H1 (cell line): ENCODE measurements around the gene AIFM1. TPM values are rescaled to one million over a fixed set of nuclear protein-coding genes. Genes with fewer than 3 reads are reported as not detected.

Experiments
- CTCF ChIA-PET: fragments of 300-600 bp; sonication (Branson Sonifier 250); formaldehyde crosslinking; loops from one replicate; lab custom pipeline; 2021; ENCODE audit not compliant: partially characterized antibody; lab: Charles Lee
- POLR2A ChIA-PET: fragments of 300-600 bp; sonication (Branson Sonifier 250); formaldehyde crosslinking; loops from one replicate; lab custom pipeline; 2021; ENCODE audit warnings: inconsistent platforms; ENCODE audit not compliant: partially characterized antibody; lab: Charles Lee
- DNase-seq, 2 experiments: peaks; one replicate each; pipeline versions ENCODE4 v3.0.0 to v3.0.0-alpha.2; 2010 to 2022; ENCODE audit warnings: low spot score in 2 of 2, low read depth in 1 of 2, mixed read lengths in 1 of 2
- FAIRE-seq: peaks from 2 replicates; lab custom pipeline; 2011; peaks lifted over from hg19 to GRCh38; lab: Jason Lieb, UNC
- H2AFZ ChIP-seq: 2 replicates; pipeline ENCODE4 v1.8.1; 2012; ENCODE audit warnings: low read length, inconsistent platforms
- H2AK5ac ChIP-seq: 2 replicates; pipeline ENCODE4 v1.6.1; 2013; ENCODE audit warnings: low read depth, low read length
- H2BK120ac ChIP-seq: replicated peaks from 2 replicates; pipeline ENCODE3; 2013; ENCODE audit warnings: low read depth, low read length, inconsistent platforms
- H2BK12ac ChIP-seq: 2 replicates; pipeline ENCODE4 v1.6.1; 2013; ENCODE audit warnings: low read depth, low read length
- H2BK15ac ChIP-seq: 2 replicates; pipeline ENCODE4 v1.6.1; 2013; ENCODE audit warnings: low read length
- H2BK20ac ChIP-seq: 2 replicates; pipeline ENCODE4 v1.6.1; 2013; ENCODE audit warnings: low read length
- H2BK5ac ChIP-seq: 2 replicates; pipeline ENCODE4 v1.6.1; 2013; ENCODE audit warnings: low read depth, low read length
- H3K14ac ChIP-seq: 2 replicates; pipeline ENCODE4 v1.6.1; 2013; ENCODE audit warnings: inconsistent platforms; ENCODE audit not compliant: insufficient read length
- H3K18ac ChIP-seq: 2 replicates; pipeline ENCODE4 v1.6.1; 2013; ENCODE audit warnings: low read length; ENCODE audit errors: extremely low read depth
- H3K23ac ChIP-seq: 2 replicates; pipeline ENCODE4 v1.6.1; 2013; ENCODE audit warnings: inconsistent platforms; ENCODE audit not compliant: insufficient read length
- H3K23me2 ChIP-seq: 2 replicates; pipeline ENCODE4 v1.6.1; 2013; ENCODE audit warnings: low read depth, low read length
- H3K27ac ChIP-seq: 2 replicates; pipeline ENCODE4 v1.6.1; 2011; ENCODE audit warnings: low read depth, low read length, inconsistent platforms
- H3K27me3 ChIP-seq, 4 experiments: replicated peaks in 1 of 4; 1 replicate in 1 of 4; 2 replicates in 3 of 4; pipeline versions ENCODE4 v1.6.1 to v1.8.1; 2011 to 2013; ENCODE audit warnings: low read length in 3 of 4, mild to moderate bottlenecking in 3 of 4, inconsistent platforms in 2 of 4, mixed read lengths in 2 of 4, moderate library complexity in 1 of 4; ENCODE audit not compliant: control insufficient read depth in 3 of 4, insufficient read depth in 3 of 4; ENCODE audit errors: extremely low read depth in 1 of 4
- H3K36me3 ChIP-seq, 4 experiments: 2 replicates each; pipeline versions ENCODE4 v1.6.1 to v1.8.1; 2011 to 2013; ENCODE audit warnings: mild to moderate bottlenecking in 4 of 4, low read length in 3 of 4, moderate library complexity in 2 of 4, control low read depth in 1 of 4, inconsistent platforms in 1 of 4; ENCODE audit not compliant: insufficient read depth in 4 of 4, control insufficient read depth in 2 of 4
- H3K4ac ChIP-seq: replicated peaks from 2 replicates; pipeline ENCODE3; 2013; ENCODE audit warnings: low read length, low read depth, mixed read lengths, inconsistent platforms; ENCODE audit not compliant: insufficient read length
- H3K4me1 ChIP-seq, 4 experiments: replicated peaks in 1 of 4; 1 replicate in 1 of 4; 2 replicates in 3 of 4; pipeline versions ENCODE4 v1.6.1 to v1.8.1; 2011 to 2013; ENCODE audit warnings: low read length in 3 of 4, inconsistent platforms in 2 of 4, mixed read lengths in 1 of 4; ENCODE audit not compliant: insufficient read depth in 4 of 4, control insufficient read depth in 3 of 4
- H3K4me2 ChIP-seq, 2 experiments: 2 replicates each; pipeline versions ENCODE4 v1.6.1 to v1.8.1; 2011 to 2013; ENCODE audit warnings: low read depth in 2 of 2, low read length in 2 of 2, control low read depth in 1 of 2, inconsistent platforms in 1 of 2, mild to moderate bottlenecking in 1 of 2; ENCODE audit not compliant: insufficient read depth in 1 of 2
- H3K4me3 ChIP-seq, 4 experiments: fragments of 200-600, 300-600 bp in 1 of 4; sonication (generic), shearing (Covaris generic), sonication (Bioruptor Twin) in 1 of 4; 2 replicates each; pipeline versions ENCODE4 v1.5.1 to v1.8.1; 2011 to 2016; ENCODE audit warnings: low read length in 4 of 4, low read depth in 3 of 4, control low read depth in 2 of 4, inconsistent platforms in 2 of 4, mild to moderate bottlenecking in 2 of 4, mixed read lengths in 1 of 4, moderate library complexity in 1 of 4; ENCODE audit not compliant: insufficient read depth in 2 of 4; ENCODE audit errors: extremely low read depth in 1 of 4
- H3K56ac ChIP-seq: replicated peaks from 2 replicates; pipeline ENCODE3; 2013; ENCODE audit warnings: low read depth, mild to moderate bottlenecking, mixed read lengths, low read length, inconsistent platforms; ENCODE audit not compliant: insufficient read length
- H3K79me1 ChIP-seq: 2 replicates; pipeline ENCODE4 v1.6.1; 2013; ENCODE audit warnings: low read depth, low read length, control low read depth
- H3K79me2 ChIP-seq, 2 experiments: 2 replicates each; pipeline versions ENCODE4 v1.6.1 to v1.8.1; 2012 to 2013; ENCODE audit warnings: low read length in 2 of 2, mild to moderate bottlenecking in 2 of 2, inconsistent platforms in 1 of 2; ENCODE audit not compliant: insufficient read depth in 2 of 2, control insufficient read depth in 1 of 2
- H3K9ac ChIP-seq, 4 experiments: replicated peaks in 1 of 4; 1 replicate in 1 of 4; 2 replicates in 3 of 4; pipeline versions ENCODE4 v1.6.1 to v1.8.1; 2011 to 2013; ENCODE audit warnings: low read depth in 3 of 4, low read length in 3 of 4, control low read depth in 2 of 4, mild to moderate bottlenecking in 2 of 4, moderate library complexity in 2 of 4, inconsistent platforms in 1 of 4; ENCODE audit errors: extremely low read depth in 1 of 4
- H3K9me3 ChIP-seq, 2 experiments: 2 replicates each; pipeline versions ENCODE4 v1.6.1 to v1.8.1; 2012 to 2013; ENCODE audit warnings: mild to moderate bottlenecking in 2 of 2, moderate library complexity in 2 of 2, control low read depth in 1 of 2, inconsistent platforms in 1 of 2, low read depth in 1 of 2, low read length in 1 of 2, mixed read lengths in 1 of 2; ENCODE audit not compliant: insufficient read depth in 2 of 2
- H4K20me1 ChIP-seq, 2 experiments: replicated peaks in 1 of 2; 2 replicates each; pipeline versions ENCODE3 to v1.8.1; 2011 to 2013; ENCODE audit warnings: inconsistent platforms in 2 of 2, low read length in 2 of 2, mild to moderate bottlenecking in 1 of 2; ENCODE audit not compliant: insufficient read depth in 2 of 2, control insufficient read depth in 1 of 2
- H4K5ac ChIP-seq: 2 replicates; pipeline ENCODE4 v1.6.1; 2013; ENCODE audit warnings: low read length, low read depth, mixed read lengths, inconsistent platforms; ENCODE audit not compliant: insufficient read length
- H4K8ac ChIP-seq: 2 replicates; pipeline ENCODE4 v1.8.0; 2013; ENCODE audit warnings: mild to moderate bottlenecking, moderate library complexity, low read length, inconsistent platforms; ENCODE audit not compliant: insufficient read depth; ENCODE audit errors: extremely low read depth
- H4K91ac ChIP-seq: replicated peaks from 2 replicates; pipeline ENCODE3; 2013; ENCODE audit warnings: low read length, mixed read lengths, inconsistent platforms; ENCODE audit not compliant: insufficient read length
- ASH2L ChIP-seq: fragments of 200-600, 300-600 bp; sonication (generic); IDR thresholded peaks from one replicate; pipeline ENCODE4 v1.7.1; 2017; ENCODE audit warnings: low read length
- BRCA1 ChIP-seq: IDR thresholded peaks from 2 replicates; pipeline ENCODE4 v1.6.1; 2012; ENCODE audit warnings: low read depth, low read length, improper control_type of control experiment
- GTF2F1 ChIP-seq: IDR thresholded peaks from 2 replicates; pipeline ENCODE4 v1.6.1; 2012; ENCODE audit warnings: low read depth, low read length, improper control_type of control experiment, borderline replicate concordance
- JUND ChIP-seq: IDR thresholded peaks from 2 replicates; pipeline ENCODE4 v1.6.1; 2011; ENCODE audit warnings: mild to moderate bottlenecking, improper control_type of control experiment, low read length
- SAP30 ChIP-seq: fragments of 300-600 bp; sonication (generic); IDR thresholded peaks from 2 replicates; pipeline ENCODE4 v1.7.1; 2012; ENCODE audit warnings: low read length, moderate library complexity, mild to moderate bottlenecking, inconsistent platforms; ENCODE audit not compliant: insufficient read depth, insufficient replicate concordance
- WGBS, 2 experiments: shearing (Covaris generic) in 1 of 2; methylation state at CpG; one replicate each; pipeline versions ENCODE4 v1.1.6 to v1.1.7; 2013 to 2015; ENCODE audit warnings: low lambda C conversion rate in 2 of 2, mixed read lengths in 2 of 2, inconsistent platforms in 1 of 2, low coverage in 1 of 2, missing lambda C conversion rate in 1 of 2; ENCODE audit not compliant: insufficient replicate concordance in 2 of 2, insufficient coverage in 1 of 2, insufficient read length in 1 of 2; ENCODE audit errors: extremely low coverage in 1 of 2, missing lambda C conversion rate in 1 of 2; 5-methylcytosine and 5-hydroxymethylcytosine counted together
- polyA plus RNA-seq, 7 experiments: library from polyadenylated mRNA; depleted of rRNA in 3 of 7; stranded (reverse) in 5 of 7; unstranded in 2 of 7; fragments of >200 nt in 5 of 7; fragments of 200-250 nt in 2 of 7; gene quantifications; 1 replicate in 5 of 7; 2 replicates in 1 of 7; 4 replicates in 1 of 7; pipeline versions ENCODE4 v1.2.1 to v1.2.3, GENCODE V29; 2011 to 2013; ENCODE audit warnings: missing spikeins in 2 of 7, mixed read lengths in 2 of 7
- total RNA-seq: library from RNA; stranded (reverse); fragmentation: NEBNext Ultra II Directional; extraction: Animal tissue kit (Norgen Biotek cat#: 25700); gene quantifications from 2 replicates; pipeline ENCODE4 v1.2.1, GENCODE V29; 2021

Gene AIFM1
- total and polyA plus RNA-seq, 2 of the 8 experiments (the other 6 are each of a cell fraction or from before 2014, with no cell fraction given), result 34.1 to 55.4 TPM

DNA sequence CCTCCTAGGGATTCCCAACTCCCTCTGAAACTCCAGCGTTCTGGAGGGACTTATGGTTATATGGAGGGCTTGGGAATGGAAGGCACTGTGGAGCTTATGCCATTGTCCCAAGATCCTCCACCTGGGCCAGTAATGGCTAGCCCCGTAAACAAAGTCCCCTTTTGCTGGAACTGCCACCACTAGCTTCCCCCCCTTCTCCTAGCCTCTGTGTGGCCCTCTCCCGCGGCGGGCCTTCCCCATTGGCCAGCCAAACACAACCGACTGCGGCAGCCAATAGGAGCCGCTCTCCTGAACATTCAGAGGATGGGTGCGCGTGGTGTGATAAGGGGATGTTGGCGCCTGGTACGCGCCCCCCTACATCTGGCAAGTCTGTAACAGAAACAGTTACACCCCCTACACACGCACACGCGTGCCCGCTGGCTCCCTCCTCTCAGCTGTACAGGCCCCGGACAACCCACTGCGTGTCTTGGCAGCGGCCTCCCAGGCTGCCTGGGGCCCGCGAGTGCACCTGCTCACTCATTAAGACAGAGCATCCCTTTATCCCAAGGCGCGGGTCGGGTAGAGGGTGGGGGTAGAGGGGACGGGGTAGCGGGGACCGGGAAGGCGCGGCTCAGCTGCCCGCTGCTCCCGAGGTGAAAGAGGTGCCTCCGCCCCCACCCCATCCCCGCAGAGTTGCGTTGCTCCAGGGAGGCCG lies 5.3 kb upstream of the AIFM1 start:
- CTCF ChIA-PET, result interaction anchor here (0.7 to 2.2 kb wide), 6 partner anchors 8 to 91 kb away, joined by 3 to 8 read pairs (median 5); no protein-coding TSS in a partner anchor
- H4K8ac ChIP-seq, result no peak overlapping the region; the same call in 1 of the 2 replicates
- peak overlapping the region; percentile 65 for H4K5ac ChIP-seq
- H2BK12ac ChIP-seq, result no peak overlapping the region
- no peak overlapping the region for H2BK120ac ChIP-seq
- no peak for FAIRE-seq
- H4K91ac ChIP-seq, result peak overlapping the region; percentile 89
- H3K79me2 ChIP-seq, result no peaks in the 10 kb centered on the region; a peak in 1 of 4 replicates
- H2BK5ac ChIP-seq, result no peak overlapping the region; the same call in 1 of the 2 replicates
- no peak overlapping the region; the same call in 1 of the 2 replicates for H2BK20ac ChIP-seq
- no peaks in the 10 kb centered on the region for H3K79me1 ChIP-seq
- H3K56ac ChIP-seq, result no peak overlapping the region
- no peak overlapping the region for H2BK15ac ChIP-seq
- no peaks in the 10 kb centered on the region for H3K36me3 ChIP-seq
- peaks cover 0 to 6% (median 0%) of the 10 kb centered on the region in 4 experiments; a peak in 4 of 7 replicates for H3K4me1 ChIP-seq
- H3K4me3 ChIP-seq, result peak overlapping the region; percentile 53 to 75 (median 64)
- POLR2A ChIA-PET, result interaction anchor here (0.6 to 1.9 kb wide), 3 partner anchors 10 to 110 kb away, joined by 4 to 5 read pairs (median 4); no protein-coding TSS in a partner anchor
- TF ChIP-seq GTF2F1 (no peak), JUND (0 out of 2 replicates have a peak, but pooled peaks have one; percentile 24), ASH2L (peak; percentile 29), BRCA1 (no peak), SAP30 (no peak)
- H3K18ac ChIP-seq, result no peak overlapping the region; the same call in 1 of the 2 replicates
- H3K23me2 ChIP-seq, result peaks cover 13% of the 10 kb centered on the region; the same call in 1 of the 2 replicates
- no peaks in the 10 kb centered on the region for H3K9me3 ChIP-seq
- H3K4me2 ChIP-seq, result peak overlapping the region; percentile 88 to 95
- no peak overlapping the region for H3K9ac ChIP-seq
- H4K20me1 ChIP-seq, result no peaks in the 10 kb centered on the region
- no peak overlapping the region for H3K4ac ChIP-seq
- H2AFZ ChIP-seq, result peak overlapping the region; percentile 84; the same call in 1 of the 2 replicates
- no peak overlapping the region for H3K14ac ChIP-seq
- DNase-seq, result peak in 1 of 2 experiments; percentile 71
- H3K27ac ChIP-seq, result no peak overlapping the region; the same call in 1 of the 2 replicates
- peaks cover 0 to 11% (median 9%) of the 10 kb centered on the region in 4 experiments; a peak in 6 of 7 replicates for H3K27me3 ChIP-seq
- no peak overlapping the region for H3K23ac ChIP-seq
- no peak overlapping the region for H2AK5ac ChIP-seq
- WGBS, 2 experiments, result 1% methylated on average over 14 of the region's 36 CpGs; no CpG with 5 or more reads in 1 of the 2 experiments
